Left lung (tissue), 10 donors: Measurements from ENCODE around the gene KRT4. TPM values are rescaled to one million over a fixed set of nuclear protein-coding genes. Genes with fewer than 3 reads are reported as not detected.

ENCODE experiments used
- ATAC-seq: fragments of 200-7000 bp; cut with Tn5 transposase; one replicate; pipeline ENCODE4 v1.9.1; 2020; ENCODE audit warnings: moderate library complexity
- DNase-seq, 4 donors: peaks; one replicate each; pipeline ENCODE4 v3.0.0-alpha.2; 2013 to 2020
- H3K27ac ChIP-seq, 2 donors: fragments of 200-600 bp; sonication (generic) in 1 of 2; one replicate each; pipeline versions ENCODE4 v1.5.0 to v1.8.0; 2020 to 2021
- H3K27me3 ChIP-seq, 2 donors: fragments of 200-600 bp; sonication (generic) in 1 of 2; one replicate each; pipeline versions ENCODE4 v1.5.0 to v1.8.0; 2020 to 2021
- H3K36me3 ChIP-seq, 2 donors: fragments of 200-600 bp; sonication (generic) in 1 of 2; one replicate each; pipeline versions ENCODE4 v1.5.0 to v1.8.0; 2020 to 2021
- H3K4me1 ChIP-seq, 2 donors: fragments of 200-600 bp; one replicate each; pipeline ENCODE4 v1.8.0; 2021
- H3K4me3 ChIP-seq, 2 donors: fragments of 200-600 bp; sonication (generic) in 1 of 2; one replicate each; pipeline versions ENCODE4 v1.5.0 to v1.8.0; 2020 to 2021; ENCODE audit warnings: mild to moderate bottlenecking in 1 of 2
- H3K9me3 ChIP-seq, 2 donors: fragments of 200-600 bp; sonication (generic) in 1 of 2; one replicate each; pipeline versions ENCODE4 v1.5.0 to v1.8.0; 2020 to 2021
- CTCF ChIP-seq, 2 donors: fragments of 200-600 bp; sonication (generic) in 1 of 2; IDR thresholded peaks; one replicate each; pipeline versions ENCODE4 v1.5.0 to v1.8.0; 2021; ENCODE audit warnings: antibody characterized with exemption in 2 of 2
- intact Hi-C, 2 donors: fragments of 100-400 bp; cut with DNase I; formaldehyde crosslinking; loops; one replicate each; pipeline versions ENCODE4 v1.11.2 to v1.14.2; 2022
- polyA plus RNA-seq, 6 donors: library from polyadenylated mRNA; unstranded; fragments of 120-200 nt; gene quantifications; one replicate each; pipeline ENCODE4 v1.2.1, GENCODE V29; 2013; ENCODE audit not compliant: insufficient read length in 6 of 6
- total RNA-seq, 2 donors: library from RNA; stranded (reverse); fragmentation: NEBNext Ultra II Directional; extraction: Animal tissue kit (Norgen Biotek cat#: 25700); gene quantifications; one replicate each; pipeline ENCODE4 v1.2.1, GENCODE V29; 2021
- donor health status: DM: no; HTN: yes; CAD: no.
- donor health status: DM: no; HTN: no; CAD: no.

Gene KRT4
- total and polyA plus RNA-seq, 8 donors, result 0.47 to 9.4 (median 2.6) TPM

- no peak for TF ChIP-seq CTCF (IDR thresholded peaks at IDR 0.05)
- Histone ChIP-seq H3K9me3 (no peaks in the 10 kb centered on the region), H3K4me3 (no peak overlapping the region), H3K4me1 (peaks cover under 1 to 4% of the 10 kb centered on the region in 2 donors), H3K27me3 (peaks cover 0 to 85% of the 10 kb centered on the region in 2 donors), H3K27ac (no peak overlapping the region), H3K36me3 (no peaks in the 10 kb centered on the region)
- DNase-seq (no peak), ATAC-seq (no peak)
- intact Hi-C loops, result no loop called here
These were observed 6.0 kb upstream of the KRT4 start for GRCh38 chr12:52819731-52820510.

- ATAC-seq (no peak), DNase-seq (no peak)
- H3K9me3 ChIP-seq, result no peaks in the 10 kb centered on the region
- H3K27ac ChIP-seq, result no peak overlapping the region
- peaks cover 10 to 14% of the 10 kb centered on the region in 2 donors for H3K4me1 ChIP-seq
- no peak for TF ChIP-seq CTCF (IDR thresholded peaks at IDR 0.05)
- H3K36me3 ChIP-seq, result no peaks in the 10 kb centered on the region
- H3K27me3 ChIP-seq, result peaks cover 0 to 78% of the 10 kb centered on the region in 2 donors
- intact Hi-C loops, result no loop called here
- no peak overlapping the region for H3K4me3 ChIP-seq
These were observed 5.0 kb upstream of the KRT4 start for GRCh38 chr12:52818887-52819420.

GRCh38 chr12:52818388-52818787, 4.5 kb upstream of the KRT4 start:
- ATAC-seq, result no peak
- Histone ChIP-seq H3K27me3 (peaks cover 0 to 80% of the 10 kb centered on the region in 2 donors), H3K4me3 (no peak overlapping the region), H3K9me3 (no peaks in the 10 kb centered on the region), H3K4me1 (peaks cover 12 to 16% of the 10 kb centered on the region in 2 donors), H3K36me3 (no peaks in the 10 kb centered on the region), H3K27ac (no peak overlapping the region)
- intact Hi-C loops, result no loop called here
- peak in 1 of 4 donors; percentile 59 for DNase-seq
- no peak for TF ChIP-seq CTCF (IDR thresholded peaks at IDR 0.05)

- Histone ChIP-seq H3K27ac (no peak overlapping the region), H3K4me3 (no peak overlapping the region), H3K4me1 (peaks cover 12 to 16% of the 10 kb centered on the region in 2 donors), H3K9me3 (no peaks in the 10 kb centered on the region), H3K36me3 (no peaks in the 10 kb centered on the region), H3K27me3 (peaks cover 0 to 82% of the 10 kb centered on the region in 2 donors)
- ATAC-seq, result no peak
- TF ChIP-seq CTCF (IDR thresholded peaks at IDR 0.05), result no peak
- intact Hi-C loops, result no loop called here
- DNase-seq, result no peak
These were observed 3.9 kb upstream of the KRT4 start for GRCh38 chr12:52817699-52818238.

- peaks cover 0 to 85% of the 10 kb centered on the region in 2 donors for H3K27me3 ChIP-seq
- H3K4me3 ChIP-seq, result no peak overlapping the region
- no peak for DNase-seq
- TF ChIP-seq CTCF (IDR thresholded peaks at IDR 0.05), result no peak
- intact Hi-C loops, result no loop called here
- H3K36me3 ChIP-seq, result no peaks in the 10 kb centered on the region
- no peak overlapping the region for H3K27ac ChIP-seq
- no peak for ATAC-seq
- no peaks in the 10 kb centered on the region for H3K9me3 ChIP-seq
- peaks cover 12 to 16% of the 10 kb centered on the region in 2 donors for H3K4me1 ChIP-seq
These were observed 3.2 kb upstream of the KRT4 start for GRCh38 chr12:52817003-52817698.
